Measurements from ENCODE around the gene ZNF433. TPM values are rescaled to one million over a fixed set of nuclear protein-coding genes. Genes with fewer than 3 reads are reported as not detected.
"Not testable (repeated sequence)": the region's sequence is repeated elsewhere in the genome, so short reads cannot be mapped to it uniquely, and the experiment has no call there.

The ZNF433 gene
- total RNA-seq, 2 donors from 2014 or later, result 0.85 to 1.3 TPM

DNA sequence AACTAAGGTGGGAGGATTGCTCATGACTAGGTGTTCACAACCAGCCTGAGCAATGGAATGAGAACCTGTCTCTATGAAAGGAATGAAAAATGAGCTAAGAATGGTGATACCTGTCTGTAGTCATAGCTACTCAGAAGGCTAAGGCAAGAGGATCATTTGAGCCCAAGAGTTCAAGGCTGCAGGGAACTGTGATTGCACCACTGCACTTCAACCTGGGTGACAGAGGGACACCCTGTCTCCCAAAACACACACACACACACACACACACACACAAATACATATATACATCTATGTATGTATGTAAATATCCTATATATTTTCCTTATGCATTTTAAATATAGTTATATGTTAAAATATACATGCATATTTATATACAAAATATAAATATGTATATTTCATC lies 7.4 kb upstream of the ZNF433 start:
- Mint-ChIP-seq H3K4me3 (no peak overlapping the region), H3K27ac (no peak overlapping the region), H3K27me3 (no peaks in the 10 kb centered on the region), H3K4me1 (no peaks in the 10 kb centered on the region), H3K36me3 (ENCODE audit: low read depth) (peaks cover 4% of the 10 kb centered on the region)
- ATAC-seq, result no peak
- peaks cover 16% of the 10 kb centered on the region for H3K9me3 ChIP-seq (ENCODE audit: control insufficient read depth, low read length, poor library complexity, severe bottlenecking)
- no peak for DNase-seq

DNA sequence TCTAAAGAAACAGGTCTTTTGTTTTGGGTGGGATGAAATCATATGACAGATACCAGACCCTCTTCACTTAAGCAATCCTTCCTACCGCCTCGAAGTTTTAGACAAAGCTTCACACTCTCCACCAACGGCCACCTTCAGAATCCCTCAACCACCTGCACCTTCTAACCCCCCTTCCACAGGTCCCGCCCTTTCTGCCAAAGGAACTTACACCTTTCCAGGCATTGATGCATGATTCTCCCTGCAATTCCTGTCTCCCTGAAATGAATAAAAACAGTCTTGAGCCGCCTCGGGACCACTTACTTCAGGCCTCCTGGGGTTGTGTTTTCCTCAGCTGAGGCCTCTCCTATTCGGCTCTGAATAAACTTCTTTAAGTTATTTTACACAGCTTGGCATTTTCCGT lies 859 bp downstream of the ZNF433 start:
- ATAC-seq (no peak), DNase-seq (no peak)
- H3K27me3 Mint-ChIP-seq, result no peaks in the 10 kb centered on the region
- H3K4me3 Mint-ChIP-seq, result peak overlapping the region; percentile 10
- H3K27ac Mint-ChIP-seq, result peak overlapping the region; percentile 8
- no peaks in the 10 kb centered on the region for H3K4me1 Mint-ChIP-seq
- peaks cover 4% of the 10 kb centered on the region for H3K9me3 ChIP-seq (ENCODE audit: control insufficient read depth, low read length, poor library complexity, severe bottlenecking)
- no peaks in the 10 kb centered on the region for H3K36me3 Mint-ChIP-seq (ENCODE audit: low read depth)

DNA sequence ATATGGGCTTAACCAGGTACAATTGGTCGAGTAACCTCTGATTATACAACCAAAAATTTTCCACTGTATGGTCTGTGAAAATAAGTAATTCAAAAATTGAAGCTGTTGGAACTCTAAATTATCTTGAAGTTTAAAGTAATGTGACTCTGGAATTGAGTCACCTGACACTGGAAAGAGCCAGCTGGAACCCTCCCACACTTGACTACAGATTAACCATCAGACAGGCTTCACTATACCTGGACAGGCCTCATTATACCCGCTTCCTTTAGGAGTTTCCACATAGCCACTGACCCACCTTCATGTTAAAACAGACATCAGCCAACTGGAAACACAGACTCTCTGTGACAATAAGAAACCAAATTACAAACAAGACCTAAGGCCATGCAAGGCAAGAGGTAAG lies 1.3 kb downstream of the ZNF433 start:
- Mint-ChIP-seq H3K27ac (no peak overlapping the region), H3K27me3 (no peaks in the 10 kb centered on the region), H3K4me1 (no peaks in the 10 kb centered on the region), H3K4me3 (peak overlapping the region; percentile 10), H3K36me3 (ENCODE audit: low read depth) (no peaks in the 10 kb centered on the region)
- peaks cover 4% of the 10 kb centered on the region for H3K9me3 ChIP-seq (ENCODE audit: control insufficient read depth, low read length, poor library complexity, severe bottlenecking)
- ATAC-seq (no peak), DNase-seq (no peak)

DNA sequence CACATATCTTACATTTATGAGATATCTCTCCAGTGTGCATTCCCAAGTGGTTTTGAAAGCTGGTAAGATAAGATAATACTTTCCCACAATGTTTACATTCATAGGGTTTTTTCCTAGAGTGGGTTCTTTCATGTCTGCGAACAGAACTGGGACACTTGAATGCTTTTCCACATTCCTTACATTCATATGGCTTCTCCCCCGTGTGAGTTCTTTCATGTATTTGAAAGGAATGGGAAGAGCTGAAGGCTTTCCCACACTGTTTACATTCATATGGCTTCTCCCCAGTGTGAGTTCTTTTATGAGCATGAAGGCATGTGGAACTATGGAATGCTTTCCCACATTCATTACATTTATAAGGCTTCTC lies 19.7 kb downstream of the ZNF433 start:
- ATAC-seq, result no peak
- DNase-seq, result no peak
- Mint-ChIP-seq H3K27ac (no peak overlapping the region), H3K4me1 (no peaks in the 10 kb centered on the region), H3K4me3 (no peak overlapping the region), H3K36me3 (ENCODE audit: low read depth) (peaks cover 7% of the 10 kb centered on the region), H3K27me3 (no peaks in the 10 kb centered on the region)
- peaks cover 33% of the 10 kb centered on the region for H3K9me3 ChIP-seq (ENCODE audit: control insufficient read depth, low read length, poor library complexity, severe bottlenecking)

DNA sequence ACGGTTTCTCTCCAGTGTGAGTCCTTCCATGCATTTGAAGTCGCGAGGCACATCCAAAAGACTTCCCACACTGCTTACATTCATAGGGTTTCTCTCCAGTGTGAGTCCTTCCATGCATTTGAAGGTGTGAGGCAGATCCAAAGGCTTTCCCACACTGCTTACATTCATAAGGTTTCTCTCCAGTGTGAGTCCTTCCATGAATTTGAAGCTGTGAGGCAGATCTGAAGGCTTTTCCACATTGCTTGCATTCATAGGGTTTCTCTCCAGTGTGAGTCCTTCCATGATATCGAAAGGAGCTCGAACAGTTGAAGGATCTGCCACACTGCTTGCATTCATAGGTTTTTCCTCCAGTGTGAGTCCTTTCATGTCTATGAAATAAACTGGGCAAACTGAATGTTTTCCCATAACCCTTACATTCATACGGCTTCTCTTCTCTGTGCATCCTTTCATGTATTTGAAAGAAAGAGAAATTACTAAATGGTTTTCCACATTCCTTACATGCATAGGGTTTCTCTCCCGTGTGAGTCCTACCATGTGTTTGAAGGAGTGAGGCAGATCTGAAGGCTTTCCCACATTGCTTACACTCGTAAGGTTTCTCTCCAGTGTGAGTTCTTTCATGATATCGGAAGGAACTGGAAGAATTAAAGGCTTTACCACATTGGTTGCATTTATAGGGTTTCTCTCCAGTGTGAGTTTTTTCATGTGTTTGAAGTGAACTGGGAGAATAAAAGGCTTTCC lies 20.3 kb downstream of the ZNF433 start:
- Mint-ChIP-seq H3K27me3 (no peaks in the 10 kb centered on the region), H3K4me3 (no peak overlapping the region), H3K27ac (no peak overlapping the region), H3K4me1 (no peaks in the 10 kb centered on the region), H3K36me3 (ENCODE audit: low read depth) (peaks cover 8% of the 10 kb centered on the region)
- no peak for DNase-seq
- no peak for ATAC-seq
- H3K9me3 ChIP-seq (ENCODE audit: control insufficient read depth, low read length, poor library complexity, severe bottlenecking), result peaks cover 33% of the 10 kb centered on the region

DNA sequence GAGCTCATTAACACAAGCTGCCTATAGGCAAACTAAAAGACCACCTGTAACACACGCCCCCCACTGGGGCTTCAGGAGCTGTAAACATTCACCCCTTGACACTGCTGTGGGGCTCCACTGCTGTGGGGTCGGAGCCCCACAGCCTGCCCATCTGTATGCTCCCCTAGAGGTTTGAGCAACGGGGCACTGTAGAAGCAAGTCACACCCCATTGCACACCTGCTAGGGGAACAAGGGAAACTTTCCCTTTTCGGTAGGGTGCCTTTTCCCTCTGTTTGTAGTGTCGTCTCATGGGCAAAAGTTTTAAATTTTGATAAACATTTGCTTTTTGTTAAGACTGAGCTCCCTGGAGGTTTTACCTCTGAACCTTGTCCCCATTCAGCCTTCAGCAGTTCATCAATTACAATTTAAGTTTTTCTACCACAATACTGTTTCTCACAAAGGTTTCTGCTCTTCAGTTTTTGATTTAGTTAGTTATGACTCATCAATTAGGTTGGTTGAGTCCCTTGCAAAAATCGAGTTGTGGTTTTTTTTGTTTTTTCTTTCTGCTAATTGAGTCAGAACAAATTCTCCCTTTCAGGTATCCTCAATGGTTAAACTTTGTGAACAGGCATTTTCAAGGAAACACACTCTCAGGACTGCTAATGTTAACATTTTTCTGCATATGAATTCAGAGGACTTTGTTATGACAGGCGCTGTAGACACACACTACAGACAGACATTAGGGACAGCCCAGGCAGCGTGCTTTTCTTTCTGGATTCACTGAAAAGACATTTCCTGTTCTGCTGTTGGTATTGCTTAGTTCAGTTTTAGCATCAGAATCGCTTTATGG lies 35.1 kb downstream of the ZNF433 start:
- DNase-seq (no peak), ATAC-seq (peak; percentile 21)
- no peaks in the 10 kb centered on the region for H3K27me3 Mint-ChIP-seq
- H3K4me1 Mint-ChIP-seq, result peaks cover 19% of the 10 kb centered on the region
- H3K36me3 Mint-ChIP-seq (ENCODE audit: low read depth), result peaks cover 5% of the 10 kb centered on the region
- H3K9me3 ChIP-seq (ENCODE audit: control insufficient read depth, low read length, poor library complexity, severe bottlenecking), result no peaks in the 10 kb centered on the region
- no peak overlapping the region for H3K4me3 Mint-ChIP-seq
- H3K27ac Mint-ChIP-seq, result peak overlapping the region; percentile 11

DNA sequence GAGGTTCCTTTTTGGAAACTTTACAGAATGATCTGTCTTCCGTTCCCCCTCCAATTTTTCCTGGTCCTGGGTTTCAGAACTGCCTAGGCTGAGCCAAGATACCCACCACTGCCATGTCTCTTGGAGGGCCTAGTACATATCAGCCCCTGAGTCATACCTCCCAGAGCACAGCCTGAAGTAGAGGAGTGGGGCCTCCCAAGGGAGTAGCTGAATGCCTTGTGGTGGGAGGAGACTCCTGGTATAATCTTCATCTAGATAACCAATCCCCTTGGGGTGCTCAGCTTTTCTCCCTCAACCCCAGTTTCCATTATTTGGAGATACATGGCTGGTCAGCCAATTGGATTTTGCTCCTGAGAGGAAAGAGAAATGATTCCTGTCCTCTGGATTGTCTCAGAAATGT lies 40.3 kb downstream of the ZNF433 start:
- H3K9me3 ChIP-seq (ENCODE audit: control insufficient read depth, low read length, poor library complexity, severe bottlenecking), result no peaks in the 10 kb centered on the region
- DNase-seq (no peak), ATAC-seq (no peak)
- Mint-ChIP-seq H3K4me3 (no peak overlapping the region), H3K27me3 (no peaks in the 10 kb centered on the region), H3K36me3 (ENCODE audit: low read depth) (peaks cover 5% of the 10 kb centered on the region), H3K4me1 (peaks cover 26% of the 10 kb centered on the region), H3K27ac (no peak overlapping the region)

DNA sequence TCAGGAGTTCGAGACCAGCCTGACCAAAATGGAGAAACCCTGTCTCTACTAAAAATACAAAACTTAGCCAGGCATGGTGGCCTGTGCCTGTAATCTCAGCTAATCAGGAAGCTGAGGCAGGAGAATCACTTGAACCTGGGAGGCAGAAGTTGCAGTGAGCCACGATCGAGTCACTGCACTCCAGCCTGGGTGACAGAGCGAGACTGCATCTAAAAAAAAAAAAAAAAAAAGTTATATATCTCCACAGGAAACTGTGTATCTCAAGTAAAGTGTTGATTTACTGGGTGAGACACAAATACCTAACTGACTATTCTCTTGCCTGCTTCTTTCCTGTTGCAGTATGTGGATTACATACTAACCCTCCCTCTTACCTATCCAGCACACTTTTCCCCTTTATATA lies 43.6 kb downstream of the ZNF433 start:
- not testable (repeated sequence) for H3K9me3 ChIP-seq (ENCODE audit: control insufficient read depth, low read length, poor library complexity, severe bottlenecking); H3K36me3 Mint-ChIP-seq (ENCODE audit: low read depth); H3K4me3 Mint-ChIP-seq; DNase-seq; ATAC-seq; H3K27me3 Mint-ChIP-seq; H3K27ac Mint-ChIP-seq
- H3K4me1 Mint-ChIP-seq, result peaks cover 27% of the 10 kb centered on the region

DNA sequence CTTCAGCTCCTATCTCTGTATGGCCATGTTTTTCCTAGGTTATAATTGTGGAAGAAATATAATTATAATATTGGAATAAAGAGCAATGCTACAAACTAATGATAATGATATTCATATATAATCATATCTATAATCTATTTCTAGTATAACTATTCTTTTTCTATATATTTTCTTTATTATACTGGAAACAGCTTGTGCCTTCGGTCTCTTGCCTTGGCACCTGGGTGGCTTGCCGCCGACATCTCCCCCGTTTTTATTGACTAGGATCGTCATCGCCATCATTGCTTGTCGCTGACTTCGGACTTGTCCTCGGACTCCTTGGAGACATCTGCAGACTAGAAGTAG lies 46.4 kb downstream of the ZNF433 start:
- no peak for DNase-seq
- Mint-ChIP-seq H3K36me3 (ENCODE audit: low read depth) (no peaks in the 10 kb centered on the region), H3K4me3 (peak overlapping the region; percentile 96), H3K27ac (peak overlapping the region; percentile 93), H3K27me3 (no peaks in the 10 kb centered on the region), H3K4me1 (peaks cover 25% of the 10 kb centered on the region)
- no peak for ATAC-seq
- H3K9me3 ChIP-seq (ENCODE audit: control insufficient read depth, low read length, poor library complexity, severe bottlenecking), result no peaks in the 10 kb centered on the region

DNA sequence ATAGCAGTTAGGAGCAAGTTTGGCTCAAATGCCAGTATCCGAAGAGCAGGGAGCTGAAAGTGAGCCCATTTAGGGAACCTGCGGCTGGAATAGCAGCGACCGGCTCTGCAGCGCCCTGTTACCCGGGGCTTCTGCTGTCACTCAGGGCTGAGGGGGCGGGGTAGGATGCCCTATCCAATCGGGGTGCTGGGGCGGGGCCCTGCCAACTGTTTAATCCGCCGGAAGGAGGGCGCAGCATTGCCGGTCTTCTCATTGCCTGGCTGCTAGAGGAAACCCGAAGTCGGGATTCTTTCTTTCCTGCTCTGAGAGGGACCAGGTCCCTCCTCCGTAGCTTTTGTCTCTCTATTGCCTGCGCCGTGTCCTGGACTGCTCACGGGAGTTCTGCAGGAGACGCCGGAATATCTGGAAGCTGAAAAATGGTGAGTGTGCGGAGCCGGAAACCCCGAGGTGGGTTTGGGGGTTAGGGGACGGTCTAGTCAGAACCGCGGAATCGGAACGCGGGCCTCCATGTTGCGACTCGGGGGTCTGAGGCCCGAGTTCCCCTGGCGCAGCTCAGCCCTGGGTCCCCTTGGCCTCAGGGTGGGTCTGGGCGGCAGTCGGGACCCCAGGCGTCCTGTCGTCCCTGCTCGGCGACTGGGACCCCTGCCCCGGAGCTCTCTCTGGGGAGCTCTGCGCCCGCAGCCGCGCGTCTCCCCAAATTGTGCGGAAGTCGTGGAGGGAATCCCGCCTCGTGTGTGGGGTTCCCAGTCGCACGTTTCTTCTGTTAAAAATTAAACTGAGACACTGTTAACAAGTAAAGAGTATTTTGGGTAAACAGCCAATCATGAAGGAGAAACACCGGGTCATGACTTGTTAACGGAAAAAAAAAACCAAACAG lies 47.8 kb downstream of the ZNF433 start:
- ATAC-seq (peak; percentile 91), DNase-seq (peak; percentile 77 to 79 (median 78))
- H3K4me1 Mint-ChIP-seq, result peaks cover 20% of the 10 kb centered on the region
- no peaks in the 10 kb centered on the region for H3K27me3 Mint-ChIP-seq
- H3K36me3 Mint-ChIP-seq (ENCODE audit: low read depth), result no peaks in the 10 kb centered on the region
- H3K4me3 Mint-ChIP-seq, result peak overlapping the region; percentile 96
- no peaks in the 10 kb centered on the region for H3K9me3 ChIP-seq (ENCODE audit: control insufficient read depth, low read length, poor library complexity, severe bottlenecking)
- peak overlapping the region; percentile 93 for H3K27ac Mint-ChIP-seq

DNA sequence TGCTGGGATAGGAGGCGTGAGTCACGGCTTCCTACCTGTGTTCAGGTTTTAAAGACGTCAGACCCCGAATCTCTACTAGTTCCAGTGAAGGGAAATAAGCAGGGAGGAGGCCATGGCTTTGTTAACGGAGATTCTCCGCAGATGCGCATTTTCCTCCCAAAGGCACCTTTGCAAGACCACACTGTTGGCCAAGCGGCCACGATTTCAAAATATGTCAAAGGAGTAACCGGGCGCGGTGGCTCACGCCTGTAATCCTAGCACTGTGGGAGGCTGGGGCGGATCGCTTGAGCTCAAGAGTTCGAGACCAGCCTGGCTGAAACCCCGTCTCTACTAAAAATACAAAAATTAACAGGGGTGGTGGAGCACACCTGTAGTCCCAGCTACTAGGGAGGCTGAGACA lies 48.7 kb downstream of the ZNF433 start:
- Mint-ChIP-seq H3K27me3 (no peaks in the 10 kb centered on the region), H3K27ac (peak overlapping the region; percentile 93), H3K4me1 (peaks cover 18% of the 10 kb centered on the region), H3K4me3 (peak overlapping the region; percentile 96), H3K36me3 (ENCODE audit: low read depth) (no peaks in the 10 kb centered on the region)
- peaks cover 4% of the 10 kb centered on the region for H3K9me3 ChIP-seq (ENCODE audit: control insufficient read depth, low read length, poor library complexity, severe bottlenecking)
- ATAC-seq (no peak), DNase-seq (no peak)

DNA sequence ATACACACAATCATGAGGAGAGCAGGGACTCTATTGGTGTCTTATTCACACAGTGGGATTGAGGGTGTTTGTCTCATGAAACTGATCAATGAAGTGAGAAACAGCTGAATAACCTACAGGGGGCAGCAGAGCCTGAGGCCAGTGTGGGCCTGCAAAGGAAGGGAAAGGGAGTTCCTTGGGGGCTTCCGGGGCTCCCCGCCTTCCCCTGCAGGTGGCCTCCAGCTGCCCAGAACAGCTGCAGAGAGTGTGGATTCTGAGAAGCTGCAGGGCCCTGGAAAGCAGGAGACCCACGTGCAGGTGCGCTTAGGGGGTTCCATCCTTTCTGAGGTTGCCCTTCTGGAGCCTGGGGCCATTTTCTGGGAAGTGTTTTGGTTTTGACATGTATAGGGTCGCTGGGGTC lies 50.5 kb downstream of the ZNF433 start:
- ATAC-seq (no peak), DNase-seq (no peak)
- H3K27ac Mint-ChIP-seq, result no peak overlapping the region
- peaks cover 11% of the 10 kb centered on the region for H3K4me1 Mint-ChIP-seq
- H3K36me3 Mint-ChIP-seq (ENCODE audit: low read depth), result no peaks in the 10 kb centered on the region
- no peaks in the 10 kb centered on the region for H3K27me3 Mint-ChIP-seq
- H3K4me3 Mint-ChIP-seq, result no peak overlapping the region
- peaks cover 14% of the 10 kb centered on the region for H3K9me3 ChIP-seq (ENCODE audit: control insufficient read depth, low read length, poor library complexity, severe bottlenecking)

DNA sequence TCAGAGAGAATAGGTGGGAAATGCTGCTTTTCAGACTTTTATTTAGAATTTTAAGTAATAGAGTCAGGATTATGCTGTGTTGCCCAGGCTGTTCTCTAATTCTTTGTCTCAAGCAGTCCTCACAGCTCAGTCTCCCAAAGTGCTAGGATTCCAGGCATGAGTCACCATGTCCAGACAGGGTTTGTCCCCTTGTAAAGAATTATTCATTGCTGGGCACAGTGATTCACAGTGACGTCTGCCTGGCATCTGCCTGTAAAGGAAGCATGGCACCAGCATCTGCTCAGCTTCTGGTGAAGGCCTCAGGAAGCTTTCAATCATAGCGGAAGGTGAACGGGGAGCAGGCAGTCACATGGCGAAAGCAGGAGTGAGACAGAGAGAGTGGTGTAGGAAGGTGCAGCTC lies 53.0 kb downstream of the ZNF433 start:
- H3K9me3 ChIP-seq (ENCODE audit: control insufficient read depth, low read length, poor library complexity, severe bottlenecking), result peaks cover 22% of the 10 kb centered on the region
- ATAC-seq, result no peak
- no peak for DNase-seq
- Mint-ChIP-seq H3K36me3 (ENCODE audit: low read depth) (no peaks in the 10 kb centered on the region), H3K27me3 (no peaks in the 10 kb centered on the region), H3K27ac (no peak overlapping the region), H3K4me1 (peaks cover 2% of the 10 kb centered on the region), H3K4me3 (no peak overlapping the region)

Measured in T-helper 17 cell (primary cell).